ENCODE measurements around the gene IGF2BP1. TPM values are rescaled to one million over a fixed set of nuclear protein-coding genes. Genes with fewer than 3 reads are reported as not detected.
"Not testable (repeated sequence)": the region's sequence is repeated elsewhere in the genome, so short reads cannot be mapped to it uniquely, and the experiment has no call there.

The IGF2BP1 gene
- total and polyA plus RNA-seq, 2 of the 8 experiments (the other 6 are each of a cell fraction or from before 2014, with no cell fraction given) = 41.6 to 513 TPM

- no peak for TF ChIP-seq HDAC2 (IDR thresholded peaks at IDR 0.05; ENCODE audit: borderline replicate concordance in 1 of 2, low read depth in 2 of 2, low read length in 2 of 2)
- no peak for TF ChIP-seq POLR2AphosphoS5 (IDR thresholded peaks at IDR 0.05; ENCODE audit: low read depth, low read length)
- no peak for TF ChIP-seq TAF7 (optimal IDR thresholded peaks at IDR 0.05; ENCODE audit: borderline replicate concordance, low read depth, low read length)
- no peak for TF ChIP-seq NRF1 (IDR thresholded peaks at IDR 0.05; ENCODE audit: low read depth, low read length)
- no peak for TF ChIP-seq SIN3A (conservative IDR thresholded peaks at IDR 0.05 in 1 of 2, IDR thresholded peaks at IDR 0.05 in 1 of 2; ENCODE audit: low read depth in 1 of 2, low read length in 2 of 2)
- no peak for TF ChIP-seq GABPA (IDR thresholded peaks at IDR 0.05; ENCODE audit: borderline replicate concordance, insufficient read depth, low read length)
Observed at GRCh38 chr17:49101054-49101534, 103.9 kb downstream of the IGF2BP1 start (continued).

- H3K4ac ChIP-seq (replicated peaks; ENCODE audit: insufficient read length, low read depth, low read length); H4K91ac ChIP-seq (replicated peaks; ENCODE audit: insufficient read length, low read length); H3K79me1 ChIP-seq (ENCODE audit: low read depth, low read length); H3K18ac ChIP-seq (ENCODE audit: extremely low read depth, low read length); H2BK20ac ChIP-seq (ENCODE audit: low read length); H4K20me1 ChIP-seq (replicated peaks in 1 of 2; ENCODE audit: control insufficient read depth in 1 of 2, insufficient read depth in 2 of 2, low read length in 2 of 2); H3K79me2 ChIP-seq (ENCODE audit: control insufficient read depth in 1 of 2, insufficient read depth in 2 of 2, low read length in 2 of 2); DNase-seq (ENCODE audit: low read depth in 1 of 2, low spot score in 2 of 2); H3K23me2 ChIP-seq (ENCODE audit: low read depth, low read length); H3K4me2 ChIP-seq (ENCODE audit: insufficient read depth in 1 of 2, low read depth in 2 of 2, low read length in 2 of 2); H3K36me3 ChIP-seq (ENCODE audit: control insufficient read depth in 2 of 4, insufficient read depth in 4 of 4, low read length in 3 of 4); H3K9ac ChIP-seq (replicated peaks in 1 of 4; ENCODE audit: extremely low read depth in 1 of 4, low read depth in 3 of 4, low read length in 3 of 4); H2BK12ac ChIP-seq (ENCODE audit: low read depth, low read length); H4K8ac ChIP-seq (ENCODE audit: extremely low read depth, insufficient read depth, low read length); H3K9me3 ChIP-seq (ENCODE audit: insufficient read depth in 2 of 2, low read depth in 1 of 2, low read length in 1 of 2); H2BK15ac ChIP-seq (ENCODE audit: low read length); H3K4me3 ChIP-seq (ENCODE audit: extremely low read depth in 1 of 4, insufficient read depth in 2 of 4, low read depth in 3 of 4, low read length in 4 of 4); H2BK120ac ChIP-seq (replicated peaks; ENCODE audit: low read depth, low read length); H4K5ac ChIP-seq (ENCODE audit: insufficient read length, low read depth, low read length); H2BK5ac ChIP-seq (ENCODE audit: low read depth, low read length); H2AK5ac ChIP-seq (ENCODE audit: low read depth, low read length); H3K23ac ChIP-seq (ENCODE audit: insufficient read length); FAIRE-seq; H3K27ac ChIP-seq (ENCODE audit: low read depth, low read length); H3K4me1 ChIP-seq (replicated peaks in 1 of 4; ENCODE audit: control insufficient read depth in 3 of 4, insufficient read depth in 4 of 4, low read length in 3 of 4); H3K14ac ChIP-seq (ENCODE audit: insufficient read length); H3K27me3 ChIP-seq (replicated peaks in 1 of 4; ENCODE audit: control insufficient read depth in 3 of 4, extremely low read depth in 1 of 4, insufficient read depth in 3 of 4, low read length in 3 of 4); H2AFZ ChIP-seq (ENCODE audit: low read length); H3K56ac ChIP-seq (replicated peaks; ENCODE audit: insufficient read length, low read depth, low read length): not testable (repeated sequence)
- 93% methylated on average over 12 of the region's 14 CpGs; no CpG with 5 or more reads in 1 of the 2 experiments for WGBS, 2 experiments (ENCODE audit: extremely low coverage in 1 of 2, insufficient coverage in 1 of 2, insufficient read length in 1 of 2, insufficient replicate concordance in 2 of 2, low coverage in 1 of 2, low lambda C conversion rate in 2 of 2, missing lambda C conversion rate in 1 of 2)
- ChIA-PET POLR2A (ENCODE audit: partially characterized antibody) (interaction anchor here (0.6 to 1.5 kb wide), 2 partner anchors 14 to 112 kb away, joined by 3 read pairs; no protein-coding TSS in a partner anchor), CTCF (ENCODE audit: partially characterized antibody) (interaction anchor here (0.8 to 1.6 kb wide), 3 partner anchors 23 to 225 kb away, joined by 3 to 4 read pairs (median 3); no protein-coding TSS in a partner anchor)
Observed at GRCh38 chr17:49103360-49103759, 106.2 kb downstream of the IGF2BP1 start.
